Measurements from ENCODE around the gene SIRT1.
"Not testable (repeated sequence)": the region's sequence is repeated elsewhere in the genome, so short reads cannot be mapped to it uniquely, and the experiment has no call there.

The SIRT1 gene

DNA sequence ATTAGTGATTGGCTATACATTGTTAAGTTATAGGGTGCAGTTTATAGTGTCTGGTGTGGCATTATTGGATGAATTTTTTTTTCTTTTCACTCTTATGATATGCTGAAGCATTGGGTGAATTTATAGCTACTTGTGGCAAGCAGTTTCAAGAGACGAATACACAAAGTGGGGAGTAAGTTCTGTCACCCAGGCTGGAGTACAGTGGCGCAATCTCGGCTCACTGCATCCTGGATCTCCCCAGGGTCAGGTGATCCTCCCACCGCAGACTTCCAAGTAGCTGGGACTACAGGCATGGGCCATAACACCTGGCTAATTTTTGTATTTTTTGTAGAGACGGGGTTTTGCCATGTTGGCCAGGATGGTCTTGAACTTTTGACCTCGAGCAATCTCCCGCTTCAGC, 6.3 kb upstream of the SIRT1 start:
- DNase-seq: no peak

DNA sequence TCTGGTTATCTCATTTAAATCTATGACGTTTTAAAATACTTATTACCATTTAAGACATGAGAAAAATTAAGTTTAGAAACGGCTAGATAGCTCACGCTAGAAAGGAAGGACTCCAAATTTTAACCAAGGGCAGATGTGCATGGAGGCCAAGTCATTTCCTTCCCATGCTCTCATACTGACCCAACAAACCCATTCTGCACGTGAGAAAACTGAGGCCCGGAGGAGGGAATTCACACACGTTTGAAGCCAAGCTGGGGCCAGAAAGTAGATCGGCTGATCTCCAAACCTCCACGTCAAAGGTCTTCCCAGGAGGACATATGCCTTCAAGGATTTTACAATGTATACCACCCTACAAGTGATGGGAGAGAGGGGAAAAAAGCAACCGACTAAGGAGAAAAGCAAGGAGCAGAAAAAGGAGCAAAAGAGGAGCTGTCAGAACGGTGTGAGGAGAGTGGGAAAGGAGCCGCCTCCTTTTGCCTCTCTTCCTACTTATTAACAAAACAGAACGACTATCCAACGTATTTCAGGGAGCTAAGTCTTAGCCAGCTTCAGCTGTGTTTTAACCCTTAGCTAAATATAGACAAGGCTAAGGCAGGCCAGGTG, 645 bp upstream of the SIRT1 start:
- DNase-seq: no peak

DNA sequence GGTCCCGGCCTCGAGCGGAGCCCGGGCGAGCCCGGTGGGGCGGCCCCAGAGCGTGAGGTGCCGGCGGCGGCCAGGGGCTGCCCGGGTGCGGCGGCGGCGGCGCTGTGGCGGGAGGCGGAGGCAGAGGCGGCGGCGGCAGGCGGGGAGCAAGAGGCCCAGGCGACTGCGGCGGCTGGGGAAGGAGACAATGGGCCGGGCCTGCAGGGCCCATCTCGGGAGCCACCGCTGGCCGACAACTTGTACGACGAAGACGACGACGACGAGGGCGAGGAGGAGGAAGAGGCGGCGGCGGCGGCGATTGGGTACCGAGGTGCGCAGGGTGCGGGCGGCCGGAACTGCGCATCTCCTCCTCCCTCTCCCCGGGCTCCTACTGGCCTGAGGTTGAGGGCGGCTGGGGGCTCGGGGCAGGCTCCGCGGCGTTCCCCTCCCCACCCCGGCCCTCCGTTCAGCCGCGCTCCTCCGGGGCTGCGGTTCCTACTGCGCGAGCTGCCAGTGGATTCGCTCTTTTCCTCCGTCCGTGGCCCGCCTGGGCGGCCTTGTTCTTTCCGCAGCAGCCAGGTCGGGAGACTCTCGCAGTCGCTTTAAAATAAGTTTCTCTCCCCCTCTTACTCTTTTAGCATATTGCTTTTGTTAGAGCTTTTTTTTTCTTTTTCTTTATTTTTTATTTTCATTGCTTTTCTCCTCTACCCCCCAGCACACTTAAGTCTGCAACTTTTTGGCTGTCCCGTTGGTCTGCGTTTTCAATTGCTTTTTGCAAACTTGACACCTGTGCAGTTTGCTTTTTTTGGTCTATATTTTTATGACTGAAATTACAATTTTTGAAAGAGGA, 600 bp downstream of the SIRT1 start:
- peak; percentile 20 for DNase-seq

DNA sequence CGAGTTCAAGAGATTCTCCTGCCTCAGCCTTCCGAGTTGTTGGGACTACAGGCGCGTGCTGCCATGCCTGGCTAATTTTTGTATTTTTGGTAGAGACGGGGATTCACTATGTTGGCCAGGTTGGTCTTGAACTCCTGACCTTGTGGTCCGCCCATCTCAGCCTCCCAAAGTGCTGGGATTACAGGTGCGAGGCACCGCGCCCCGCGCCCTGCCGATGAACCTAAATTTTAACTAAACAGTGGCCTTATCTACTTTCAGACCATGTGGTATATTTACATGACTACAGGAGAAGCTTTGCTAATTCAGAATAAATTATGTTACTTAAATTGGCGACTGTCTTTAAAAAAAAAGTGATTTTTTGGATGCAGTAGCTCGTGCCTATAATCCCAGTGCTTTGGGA, 9.2 kb downstream of the SIRT1 start:
- no peak for DNase-seq

DNA sequence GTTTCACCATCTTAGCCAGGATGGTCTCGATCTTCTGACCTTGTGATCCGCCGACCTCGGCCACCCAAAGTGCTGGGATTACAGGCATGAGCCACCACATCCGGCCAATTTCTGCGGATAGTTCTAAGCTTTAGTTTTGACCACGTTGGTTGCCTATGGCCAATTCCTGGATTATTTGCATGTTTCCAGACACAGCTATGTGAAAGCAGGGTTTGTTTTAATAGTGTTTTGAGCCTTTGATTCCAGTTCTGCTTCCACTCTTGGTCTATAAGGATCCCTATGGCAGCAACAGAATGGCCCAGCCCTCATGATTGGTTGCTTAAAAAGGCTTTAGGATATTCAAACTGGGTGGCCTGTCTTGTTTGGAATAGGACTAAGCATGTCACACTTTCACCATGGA, 19.1 kb downstream of the SIRT1 start:
- DNase-seq: no peak

DNA sequence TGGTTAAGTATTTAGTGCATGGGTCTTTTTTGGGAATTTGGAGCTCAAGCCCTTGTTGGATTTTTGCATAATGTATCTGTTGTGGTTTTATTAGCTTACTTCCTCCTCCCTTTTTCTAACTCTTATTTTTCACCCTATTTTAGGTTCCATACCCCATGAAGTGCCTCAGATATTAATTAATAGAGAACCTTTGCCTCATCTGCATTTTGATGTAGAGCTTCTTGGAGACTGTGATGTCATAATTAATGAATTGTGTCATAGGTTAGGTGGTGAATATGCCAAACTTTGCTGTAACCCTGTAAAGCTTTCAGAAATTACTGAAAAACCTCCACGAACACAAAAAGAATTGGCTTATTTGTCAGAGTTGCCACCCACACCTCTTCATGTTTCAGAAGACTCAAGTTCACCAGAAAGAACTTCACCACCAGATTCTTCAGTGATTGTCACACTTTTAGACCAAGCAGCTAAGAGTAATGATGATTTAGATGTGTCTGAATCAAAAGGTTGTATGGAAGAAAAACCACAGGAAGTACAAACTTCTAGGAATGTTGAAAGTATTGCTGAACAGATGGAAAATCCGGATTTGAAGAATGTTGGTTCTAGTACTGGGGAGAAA, 28.0 kb downstream of the SIRT1 start:
- no peak for DNase-seq

DNA sequence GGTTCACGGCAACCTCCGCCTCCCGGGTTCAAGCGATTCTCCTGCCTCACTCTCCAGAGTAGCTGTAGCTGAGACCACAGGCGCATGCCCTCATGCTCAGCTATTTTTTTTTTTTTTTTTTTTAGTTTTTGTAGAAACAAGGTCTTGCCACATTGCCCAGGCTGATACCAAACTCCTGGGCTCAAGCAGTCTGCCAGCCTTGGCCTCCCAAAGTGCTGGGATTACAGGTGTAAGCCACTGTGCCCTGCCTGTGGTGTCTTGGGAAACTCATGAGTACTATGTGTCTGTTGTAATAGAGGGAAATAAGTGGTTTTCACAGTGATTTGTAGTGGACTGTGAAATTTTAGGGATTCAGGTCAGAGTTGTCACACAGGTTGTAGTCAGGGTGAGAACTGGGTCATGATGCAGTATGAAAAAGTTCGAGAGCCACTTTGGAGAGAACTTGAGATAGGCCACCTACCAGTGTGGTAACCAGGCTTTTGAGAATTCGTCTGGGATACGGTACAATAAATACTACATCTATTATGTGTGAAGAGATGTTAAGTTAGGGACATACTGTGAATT, 30.4 kb downstream of the SIRT1 start:
- no peak for DNase-seq

DNA sequence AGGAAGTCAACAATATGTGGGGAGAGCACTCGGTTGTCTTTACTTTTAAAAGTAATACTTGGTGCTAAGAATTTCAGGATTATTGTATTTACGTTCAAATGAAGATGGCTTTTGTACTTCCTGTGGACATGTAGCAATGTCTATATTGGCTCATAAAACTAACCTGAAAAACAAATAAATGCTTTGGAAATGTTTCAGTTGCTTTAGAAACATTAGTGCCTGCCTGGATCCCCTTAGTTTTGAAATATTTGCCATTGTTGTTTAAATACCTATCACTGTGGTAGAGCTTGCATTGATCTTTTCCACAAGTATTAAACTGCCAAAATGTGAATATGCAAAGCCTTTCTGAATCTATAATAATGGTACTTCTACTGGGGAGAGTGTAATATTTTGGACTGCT, 32.7 kb downstream of the SIRT1 start:
- DNase-seq: no peak

DNA sequence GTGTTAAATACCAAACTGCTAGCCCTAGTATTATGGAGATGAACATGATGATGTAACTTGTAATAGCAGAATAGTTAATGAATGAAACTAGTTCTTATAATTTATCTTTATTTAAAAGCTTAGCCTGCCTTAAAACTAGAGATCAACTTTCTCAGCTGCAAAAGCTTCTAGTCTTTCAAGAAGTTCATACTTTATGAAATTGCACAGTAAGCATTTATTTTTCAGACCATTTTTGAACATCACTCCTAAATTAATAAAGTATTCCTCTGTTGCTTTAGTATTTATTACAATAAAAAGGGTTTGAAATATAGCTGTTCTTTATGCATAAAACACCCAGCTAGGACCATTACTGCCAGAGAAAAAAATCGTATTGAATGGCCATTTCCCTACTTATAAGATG, 33.2 kb downstream of the SIRT1 start:
- no peak for DNase-seq

DNA sequence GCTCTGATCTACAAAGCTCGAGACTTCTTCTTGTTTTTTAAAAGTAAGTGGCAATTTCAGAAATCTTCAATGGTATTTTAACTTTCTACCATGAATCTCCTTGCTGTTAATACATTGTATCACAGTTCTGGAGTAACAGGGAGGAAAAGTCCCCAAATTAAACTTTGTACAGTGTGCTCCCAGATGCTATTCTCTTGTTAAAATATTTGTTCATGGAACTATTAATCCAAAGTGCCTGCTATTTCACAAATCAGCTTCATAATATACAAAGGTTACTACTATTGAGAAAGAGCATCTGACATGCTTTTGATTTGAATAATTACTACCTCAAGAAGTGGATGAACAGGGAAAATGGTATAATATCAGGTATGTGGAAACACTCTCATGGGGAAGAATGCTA, 36.6 kb downstream of the SIRT1 start:
- no peak for DNase-seq

DNA sequence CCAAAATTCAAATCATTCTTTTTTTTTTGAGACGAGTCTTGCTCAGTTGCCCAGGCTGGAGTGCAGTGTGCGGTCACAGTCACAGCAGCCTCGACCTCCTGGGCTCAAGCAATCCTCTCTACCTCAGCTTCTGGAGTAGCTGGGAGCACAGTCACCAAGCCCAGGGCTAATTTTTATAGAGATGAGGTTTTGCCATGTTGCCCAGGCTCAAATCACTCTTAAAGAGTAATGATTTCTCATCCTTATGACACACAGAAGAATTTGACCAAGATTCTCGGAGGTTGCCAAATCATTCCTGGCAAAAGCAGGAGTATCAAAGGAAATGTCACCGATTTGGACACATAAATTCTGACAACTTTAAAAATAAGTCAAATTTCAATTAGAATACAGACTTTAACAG, 39.1 kb downstream of the SIRT1 start:
- no peak for DNase-seq

DNA sequence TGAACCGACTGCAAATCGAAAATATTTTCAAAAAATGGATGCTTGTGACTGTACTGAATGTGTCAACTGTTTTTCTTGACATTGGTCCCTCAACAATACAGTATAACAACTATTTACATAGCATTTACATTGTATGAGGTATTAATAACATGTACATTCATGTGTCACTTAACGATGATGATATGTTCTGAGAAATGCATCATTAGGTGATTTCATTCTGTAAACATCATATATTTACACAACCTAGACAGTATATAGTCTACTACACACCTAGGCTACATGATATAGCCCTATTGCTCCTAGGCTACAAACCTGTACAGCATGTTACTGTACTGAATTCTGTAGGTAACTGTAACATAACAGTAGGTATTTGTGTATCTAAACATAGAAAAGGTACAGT, 39.7 kb downstream of the SIRT1 start:
- no peak for DNase-seq

DNA sequence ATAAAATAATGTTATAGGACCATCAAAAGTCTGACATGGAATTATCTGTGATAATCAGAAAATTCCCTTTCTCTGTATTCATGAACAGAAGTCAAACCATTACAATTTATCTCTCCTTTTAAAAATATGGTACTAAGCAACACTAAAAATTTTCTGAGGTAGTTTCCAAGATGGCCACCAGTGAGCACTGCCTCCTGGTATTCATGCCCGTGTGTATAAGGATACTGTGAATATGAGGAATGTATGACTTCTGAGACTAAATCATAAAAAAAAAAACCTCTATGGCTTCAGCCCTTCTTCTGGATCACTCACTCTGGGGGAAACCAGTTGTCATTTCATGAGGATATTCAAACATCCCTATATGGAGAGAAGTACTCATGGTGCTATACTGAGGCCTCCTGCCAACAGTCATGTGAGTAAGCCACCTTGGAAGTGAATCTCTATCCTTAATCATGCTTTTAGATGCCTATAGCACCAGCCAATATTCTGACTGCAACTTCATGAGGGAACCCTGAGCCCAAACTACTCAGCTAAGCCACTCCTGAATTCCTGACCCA, 41.1 kb downstream of the SIRT1 start:
- no peak for DNase-seq

DNA sequence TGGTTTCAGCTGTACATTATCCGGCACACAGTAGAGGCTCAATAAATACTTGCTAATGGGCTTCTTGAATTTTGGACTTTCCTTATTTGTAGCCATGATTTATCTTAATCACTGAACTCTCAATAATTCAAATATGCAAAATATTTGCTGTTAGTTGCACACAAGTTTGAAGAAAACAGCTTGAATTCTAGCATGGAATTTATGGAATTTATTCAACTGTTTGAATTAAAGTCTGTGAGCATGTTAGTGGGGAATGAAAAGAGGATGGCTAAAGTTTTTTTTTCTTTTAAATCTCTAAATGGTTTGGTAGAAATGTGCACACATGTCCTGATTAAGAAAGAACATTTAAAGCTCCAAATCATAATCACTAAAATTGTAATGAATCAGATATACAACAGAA, 42.5 kb downstream of the SIRT1 start:
- no peak for DNase-seq

DNA sequence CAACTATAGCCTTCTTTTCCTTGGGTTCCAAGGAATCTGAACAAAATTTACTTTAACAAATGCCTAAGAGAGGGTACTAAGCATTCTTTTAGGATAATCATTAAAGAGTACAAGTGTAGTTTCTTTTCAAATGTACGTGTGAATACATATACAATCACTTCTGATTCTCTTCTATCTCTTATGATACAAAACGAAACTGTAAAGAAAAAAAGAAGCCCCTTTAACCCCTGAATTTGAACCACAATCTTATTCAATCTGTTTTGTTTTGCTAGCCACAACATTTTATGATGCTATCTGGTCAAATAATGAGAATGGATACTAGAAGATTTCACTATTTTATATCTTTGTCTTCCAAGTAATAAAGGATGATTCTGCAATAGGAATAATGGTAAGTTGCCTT, 48.7 kb downstream of the SIRT1 start:
- DNase-seq: no peak

DNA sequence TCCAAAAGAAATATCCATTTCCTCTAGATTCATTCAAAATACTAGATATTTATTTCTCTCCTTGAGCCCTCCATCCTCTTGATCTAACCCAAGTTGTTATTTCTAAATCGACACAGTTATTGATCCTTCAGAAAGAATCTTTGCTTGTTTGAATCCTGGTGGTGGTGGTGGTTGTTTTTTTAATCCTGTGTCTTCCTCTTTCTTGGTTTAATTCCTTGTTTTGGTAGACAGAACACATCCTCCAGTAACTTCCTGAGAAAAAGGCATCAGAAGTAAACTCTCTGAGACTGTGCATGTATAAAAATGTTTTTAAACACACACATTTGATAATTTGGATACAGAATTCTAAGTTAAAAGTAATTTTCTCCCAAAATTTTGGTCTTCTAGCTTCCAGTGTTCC, 49.9 kb downstream of the SIRT1 start:
- DNase-seq: no peak

DNA sequence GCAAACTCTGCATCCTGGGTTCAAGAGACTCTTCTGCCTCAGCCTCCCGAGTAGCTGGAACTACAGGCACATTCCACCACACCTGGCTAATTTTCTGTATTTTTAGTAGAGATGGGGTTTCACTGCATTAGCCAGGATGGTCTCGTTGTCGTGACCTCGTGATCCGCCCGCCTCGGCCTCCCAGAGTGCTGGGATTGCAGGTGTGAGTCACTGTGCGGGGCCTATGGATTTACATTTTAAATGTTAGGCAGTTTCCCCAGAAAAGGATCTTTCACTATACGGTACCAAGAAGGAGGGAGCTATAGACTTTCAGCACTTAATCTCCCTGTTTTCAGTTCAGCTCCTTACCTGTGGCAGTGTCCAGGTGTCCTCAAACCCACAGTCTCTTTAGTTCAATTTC, 50.8 kb downstream of the SIRT1 start:
- no peak for DNase-seq

DNA sequence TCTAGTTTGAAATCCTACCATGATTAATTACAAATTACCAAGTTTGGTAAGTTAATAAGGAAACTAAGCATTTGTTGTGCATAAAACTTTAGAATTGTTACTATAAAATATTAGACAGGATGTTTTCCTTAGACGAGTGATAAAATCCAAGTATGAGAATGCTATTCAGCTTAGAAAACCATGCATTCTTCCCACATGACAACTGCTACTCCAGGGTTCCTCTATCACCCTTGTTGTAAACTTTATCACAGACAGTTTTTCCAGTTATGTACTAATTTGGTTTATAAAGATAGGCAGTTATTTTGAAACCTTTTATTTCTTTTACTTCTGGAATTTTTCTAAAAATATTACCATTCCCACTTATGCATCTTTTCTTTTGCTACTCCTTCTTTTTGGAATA, 52.0 kb downstream of the SIRT1 start:
- no peak for DNase-seq

DNA sequence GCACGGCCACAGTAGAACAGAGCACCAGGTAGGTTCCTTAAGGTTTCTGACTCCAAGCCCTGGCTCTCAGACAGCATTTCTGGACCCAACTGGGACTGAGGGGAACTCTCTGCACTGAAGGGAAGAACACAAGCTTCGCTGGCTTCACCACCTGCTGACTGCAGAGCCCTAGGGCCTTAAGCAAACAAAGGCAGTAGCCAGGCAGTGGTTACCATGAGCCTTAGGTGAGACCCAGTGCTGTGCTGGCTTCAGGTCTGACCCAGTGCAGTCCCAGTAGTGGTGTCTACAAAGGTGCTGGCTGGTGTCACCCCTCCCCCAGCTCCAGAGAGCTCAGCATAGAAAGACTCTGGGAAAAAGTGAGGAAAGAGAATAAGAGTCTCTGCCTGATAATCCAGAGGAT, 59.5 kb downstream of the SIRT1 start:
- no peak for DNase-seq

DNA sequence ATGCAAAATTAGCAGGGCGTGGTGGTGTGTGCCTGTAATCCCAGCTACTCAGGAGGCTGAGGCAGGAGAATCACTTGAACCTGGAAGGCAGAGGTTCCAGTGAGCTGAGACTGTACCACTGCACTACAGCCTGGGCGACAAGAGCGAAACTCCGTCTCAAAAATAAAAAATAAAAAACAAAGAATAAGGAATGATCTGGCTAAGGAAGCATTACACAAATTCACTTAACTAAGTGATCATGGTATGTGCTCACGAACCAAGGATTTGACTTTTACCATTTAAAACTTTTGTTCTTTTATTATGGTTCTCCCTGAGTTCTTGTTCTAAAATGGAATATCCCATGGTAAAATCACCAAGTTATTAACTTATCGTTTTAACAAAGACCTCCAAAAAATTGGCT, 71.2 kb downstream of the SIRT1 start:
- no peak for DNase-seq

DNA sequence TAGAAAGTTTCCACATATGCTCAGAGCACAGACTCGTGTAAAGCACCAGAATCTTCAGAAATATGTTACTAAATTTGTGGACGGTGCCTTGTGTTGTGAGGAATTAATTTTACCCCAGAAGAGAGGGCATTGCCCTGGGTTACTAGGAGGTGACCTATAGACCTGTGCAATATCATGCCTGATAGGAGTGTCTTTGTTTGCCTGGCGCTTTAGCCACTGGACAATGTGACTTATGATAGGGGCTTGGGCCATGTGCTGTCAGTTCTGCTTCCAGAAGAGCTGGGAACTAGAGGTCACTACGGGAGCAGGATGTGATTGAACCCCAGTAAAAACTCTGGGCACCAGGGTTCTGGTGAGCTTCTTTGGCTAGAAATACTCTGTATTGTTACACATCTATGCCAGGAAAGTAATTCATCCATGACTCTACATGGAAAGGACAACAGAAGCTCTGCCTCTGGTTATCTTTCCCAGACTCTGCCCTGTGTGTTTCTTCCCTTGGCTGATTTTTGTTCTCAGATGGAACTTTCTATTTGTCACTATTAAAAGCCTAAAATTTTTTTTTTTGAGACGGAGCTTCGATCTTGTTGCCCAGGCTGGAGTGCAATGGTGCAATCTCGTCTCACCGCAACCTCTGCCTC, 75.5 kb downstream of the SIRT1 start:
- DNase-seq: no peak

DNA sequence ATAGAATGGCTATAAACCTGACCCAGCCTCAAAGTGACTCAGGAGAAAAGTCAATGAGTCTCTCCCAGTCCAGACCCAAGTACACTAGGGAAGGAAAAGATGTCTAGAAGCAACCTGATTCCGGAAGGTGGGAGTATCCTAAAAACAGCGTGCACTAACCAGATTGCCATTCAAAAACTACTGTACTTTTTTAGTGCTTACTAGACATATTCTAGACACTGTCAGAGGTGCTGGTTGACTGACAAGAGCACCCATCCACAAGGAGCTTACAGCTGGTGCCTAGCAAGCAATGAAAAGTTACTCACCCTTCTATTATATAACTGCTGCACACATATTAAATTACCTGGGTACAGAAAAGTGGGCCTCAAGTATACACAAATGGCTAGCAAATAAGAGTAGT, 81.0 kb downstream of the SIRT1 start:
- no peak for DNase-seq

DNA sequence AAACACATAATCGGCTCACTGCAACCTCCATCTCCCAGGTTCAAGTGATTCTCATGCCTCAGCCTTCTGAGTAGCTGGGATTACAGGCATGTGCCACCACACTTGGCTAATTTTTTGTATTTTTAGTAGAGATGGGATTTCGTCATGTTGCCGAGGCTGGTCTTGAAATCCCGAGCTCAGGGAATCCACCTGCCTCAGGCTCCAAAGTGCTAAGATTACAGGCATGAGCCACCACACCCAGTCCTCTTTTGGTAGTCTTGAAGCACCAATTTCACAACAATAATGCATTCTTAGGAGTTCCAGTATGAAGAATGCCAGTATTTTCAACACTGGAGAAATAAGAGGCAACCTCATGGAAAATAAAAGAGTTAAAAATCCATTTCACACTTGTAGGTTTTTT, 81.6 kb downstream of the SIRT1 start:
- not testable (repeated sequence) for DNase-seq

Data from SHP77 treated with DMSO at 0.1 percent for 48 hours (cell line).